ENCODE measurements around the gene NKD1.
"Not testable (repeated sequence)": the region's sequence is repeated elsewhere in the genome, so short reads cannot be mapped to it uniquely, and the experiment has no call there.

Gene NKD1

GRCh38 chr16:50520451-50521245 lies 27.5 kb upstream of the NKD1 start:
- DNase-seq: no peak

- DNase-seq: no peak
Observed at GRCh38 chr16:50521246-50521900, 26.8 kb upstream of the NKD1 start.

- no peak for DNase-seq
Observed at GRCh38 chr16:50522324-50522723, 25.9 kb upstream of the NKD1 start.

DNA sequence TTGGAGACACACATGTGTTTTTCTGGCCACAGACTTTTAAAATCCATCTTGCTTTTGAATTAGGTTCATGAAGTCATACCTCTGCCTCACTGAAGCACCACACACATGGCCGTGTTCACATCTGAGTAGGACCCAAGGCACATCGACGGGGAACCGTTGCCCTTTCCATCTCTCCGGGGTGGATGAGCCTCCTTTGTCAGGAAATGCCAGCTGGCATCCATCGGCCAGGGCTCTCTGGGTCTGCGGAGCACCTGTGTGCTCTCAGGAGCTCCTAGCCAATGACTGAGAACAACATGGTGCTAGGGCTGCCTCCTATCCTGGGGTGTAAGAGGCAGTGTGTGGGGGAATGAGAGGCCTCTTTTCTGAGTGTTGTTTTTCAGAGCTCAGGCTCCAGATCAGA lies 24.5 kb upstream of the NKD1 start:
- DNase-seq: no peak

DNA sequence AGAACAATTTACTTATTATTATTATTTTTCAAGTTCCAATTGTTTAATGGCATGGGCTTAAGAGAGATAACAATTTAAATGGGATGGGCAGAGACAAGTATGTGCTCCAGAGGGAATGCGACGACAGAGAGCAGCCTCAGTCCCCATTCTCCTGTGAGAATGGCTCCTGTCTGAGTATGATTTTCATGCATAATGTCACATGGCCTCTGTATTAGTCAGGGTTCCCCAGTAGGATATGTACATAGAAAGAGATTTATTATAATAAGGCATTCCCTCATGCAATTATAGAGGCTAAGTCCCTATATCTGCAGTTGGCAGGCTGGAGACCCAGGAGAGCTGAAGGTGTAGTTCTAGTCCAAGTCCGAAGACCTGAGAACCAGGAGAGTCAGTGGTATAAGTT lies 22.9 kb upstream of the NKD1 start:
- no peak for DNase-seq

GRCh38 chr16:50525716-50526115 lies 22.5 kb upstream of the NKD1 start:
- DNase-seq: no peak

DNA sequence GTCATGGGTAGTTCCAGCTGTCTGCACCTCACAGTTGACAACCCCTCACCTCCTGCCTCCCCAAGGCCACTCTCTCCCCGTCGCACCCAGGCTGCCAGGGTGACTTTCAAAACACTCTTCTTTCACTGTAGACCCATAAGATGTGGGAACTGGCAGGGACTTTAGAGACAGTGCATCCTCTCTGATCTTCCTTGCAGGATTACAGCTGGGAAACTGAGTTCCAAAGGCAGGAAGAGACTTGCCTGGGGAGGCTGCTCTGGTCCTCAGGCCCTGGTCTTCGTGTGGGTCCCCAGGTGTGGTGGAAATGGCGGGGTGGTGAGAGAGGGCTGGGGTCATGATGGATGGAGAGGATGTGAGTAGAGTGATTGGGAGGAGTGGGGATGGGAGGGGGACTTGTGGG lies 21.9 kb upstream of the NKD1 start:
- DNase-seq: no peak

GRCh38 chr16:50526796-50527195 lies 21.4 kb upstream of the NKD1 start:
- no peak for DNase-seq

DNA sequence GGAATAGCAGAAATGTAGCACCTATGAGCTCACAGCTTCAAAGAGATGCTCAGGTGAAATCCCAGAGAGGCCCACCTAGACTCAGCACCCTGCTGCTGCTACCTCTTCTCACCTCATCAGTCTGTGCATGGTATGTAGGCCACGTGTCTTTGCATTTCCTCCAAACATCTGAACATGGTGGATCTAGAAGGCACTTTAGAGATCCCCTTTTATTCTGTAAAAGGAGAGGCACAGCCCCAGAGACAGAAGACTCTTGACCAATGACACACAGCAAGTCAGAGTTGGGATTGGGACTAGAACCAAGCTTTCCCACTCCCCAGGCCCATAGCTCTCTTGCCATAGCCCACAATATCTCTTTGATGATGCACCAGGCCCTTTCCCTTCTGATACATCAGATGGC lies 19.4 kb upstream of the NKD1 start:
- DNase-seq: no peak

DNA sequence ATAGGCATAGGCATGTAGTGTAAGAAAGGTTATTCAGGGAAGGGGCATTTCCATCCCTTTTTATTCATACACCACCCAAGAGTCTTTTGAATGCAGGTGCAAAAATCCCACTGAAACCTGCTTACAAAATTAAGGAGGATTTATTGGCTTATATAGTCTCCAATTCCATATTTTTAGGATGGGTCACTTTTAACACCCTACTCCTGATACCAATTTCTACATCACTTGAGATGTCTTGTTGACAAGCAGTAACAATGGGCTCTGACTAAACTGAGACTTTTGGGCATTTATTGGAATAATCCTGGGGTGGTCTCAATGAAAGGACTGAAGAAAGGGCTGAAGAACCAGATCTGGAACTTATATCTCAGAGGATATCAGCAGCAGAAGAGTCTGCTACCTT lies 18.9 kb upstream of the NKD1 start:
- no peak for DNase-seq

DNA sequence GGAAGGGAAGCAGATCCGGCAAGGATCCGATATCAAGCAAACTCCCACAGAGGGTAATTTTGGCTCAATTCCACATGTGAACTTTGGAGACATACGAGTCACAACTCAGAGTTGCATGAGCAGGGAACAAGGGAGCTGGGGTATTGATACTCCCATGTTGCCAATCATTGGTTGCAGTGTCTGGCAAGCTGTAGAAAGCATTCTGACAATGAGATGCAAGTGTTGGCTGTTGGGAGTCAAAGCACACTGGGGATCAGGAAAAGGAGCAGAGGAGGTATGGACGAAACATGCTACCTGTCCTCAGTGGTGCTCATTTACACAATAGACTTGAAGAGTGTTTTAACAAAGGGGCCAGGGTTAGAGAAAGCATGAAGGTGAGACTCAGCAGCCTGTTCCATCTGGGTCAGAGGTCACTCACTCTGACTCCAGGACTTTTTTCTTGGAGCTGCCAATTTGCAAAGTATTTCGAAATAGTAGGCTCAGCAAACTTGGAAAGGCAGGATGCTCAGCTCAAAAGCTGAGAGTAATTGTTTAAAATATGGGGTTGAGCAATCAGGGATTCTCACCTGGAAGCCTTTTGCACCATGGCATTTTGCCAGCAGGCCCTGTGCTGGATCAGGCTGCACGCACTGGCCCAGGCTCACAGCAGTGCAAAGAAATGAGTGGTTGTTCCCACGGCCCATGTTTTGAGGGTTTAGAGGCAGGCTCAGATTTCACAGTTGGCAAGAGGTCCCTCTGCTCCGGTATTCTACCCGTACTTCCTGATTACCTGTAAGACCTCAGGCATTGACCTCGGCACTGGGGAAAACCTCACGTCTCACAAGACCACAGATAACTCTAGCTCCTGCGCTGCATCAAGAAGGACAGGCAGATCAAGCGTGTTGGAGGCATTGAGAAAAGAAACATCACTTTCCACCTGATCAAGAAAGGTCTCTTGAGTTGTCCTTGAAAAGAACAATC lies 17.6 kb upstream of the NKD1 start:
- no peak for DNase-seq

- DNase-seq: no peak
Observed at GRCh38 chr16:50531359-50531758, 16.8 kb upstream of the NKD1 start.

- no peak for DNase-seq
Observed at GRCh38 chr16:50531901-50532300, 16.3 kb upstream of the NKD1 start.

DNA sequence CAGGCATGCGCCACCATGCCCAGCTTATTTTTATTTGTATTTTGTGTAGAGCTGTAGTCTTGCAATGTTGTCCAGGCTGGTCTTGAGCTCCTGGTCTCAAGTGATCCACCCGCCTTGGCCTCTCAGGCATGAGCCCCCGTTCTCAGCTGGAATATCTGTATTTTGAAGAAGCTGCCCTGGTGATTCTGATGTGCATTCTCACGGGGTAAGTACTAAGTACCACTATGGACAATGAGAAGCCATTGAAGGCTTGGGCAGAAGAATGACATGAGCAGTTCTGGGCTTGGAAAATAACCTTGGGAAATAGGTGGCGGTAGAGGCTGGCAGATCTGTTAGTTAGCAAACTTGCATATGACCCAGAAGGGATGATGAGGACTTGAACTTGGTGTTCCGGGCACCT lies 15.6 kb upstream of the NKD1 start:
- DNase-seq: no peak

GRCh38 chr16:50533317-50533716 lies 14.9 kb upstream of the NKD1 start:
- no peak for DNase-seq

DNA sequence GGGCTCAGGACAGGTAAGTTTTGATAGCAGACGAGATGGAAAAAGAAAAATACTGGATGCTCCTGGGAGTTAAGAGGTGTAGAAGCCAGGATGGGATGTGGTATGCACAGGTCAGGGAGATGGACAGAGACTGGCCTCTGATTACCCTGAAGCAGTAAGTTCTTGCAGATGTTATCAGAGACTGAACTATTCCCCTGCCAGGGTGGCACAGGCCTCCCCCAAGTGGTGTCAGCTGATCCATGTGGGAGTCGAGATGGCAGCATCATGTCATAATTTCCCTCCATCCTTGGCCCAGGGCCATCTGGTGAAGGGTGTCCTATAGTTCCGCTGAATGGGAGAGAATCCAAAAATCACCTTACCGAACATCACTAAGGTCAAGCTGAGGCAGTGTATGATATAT lies 14.1 kb upstream of the NKD1 start:
- DNase-seq: no peak

DNA sequence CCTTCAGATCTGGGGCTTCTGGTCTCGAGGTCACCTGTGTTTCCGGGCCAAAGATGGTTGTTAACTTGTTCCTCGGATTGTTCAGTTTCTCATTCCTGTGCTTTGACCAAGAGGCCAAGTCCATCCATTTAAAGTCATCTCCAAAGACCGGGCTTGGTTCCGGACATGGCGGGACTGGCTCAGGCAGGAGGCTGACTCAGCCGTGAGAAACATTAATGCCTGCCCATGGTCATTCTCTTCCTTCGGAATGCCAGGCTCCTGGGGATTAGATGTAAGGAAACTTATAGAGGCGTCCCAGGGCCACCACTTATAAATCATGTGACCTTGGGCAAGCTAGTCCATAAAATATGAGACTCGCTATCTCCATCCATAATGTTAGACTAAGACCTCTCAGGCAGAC lies 13.6 kb upstream of the NKD1 start:
- no peak for DNase-seq

DNA sequence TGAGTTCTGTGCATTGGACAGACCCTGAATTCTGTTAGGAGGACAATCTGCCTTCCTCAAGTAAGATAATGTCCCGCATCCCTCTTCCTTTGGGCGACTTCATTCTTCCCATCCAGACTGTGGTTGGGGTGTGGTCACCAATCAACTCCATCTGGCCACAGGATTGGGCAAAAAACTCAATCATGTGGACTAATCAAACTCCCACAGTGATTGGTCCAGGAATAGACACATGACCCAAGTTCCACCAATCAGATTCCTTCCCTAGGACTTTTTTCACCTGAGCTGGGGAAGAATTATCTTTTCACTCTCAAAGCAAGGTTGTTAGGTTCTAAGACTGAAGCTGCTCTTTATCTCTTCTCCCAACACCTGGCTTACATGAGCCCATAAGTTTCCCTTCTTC lies 13.2 kb upstream of the NKD1 start:
- no peak for DNase-seq

DNA sequence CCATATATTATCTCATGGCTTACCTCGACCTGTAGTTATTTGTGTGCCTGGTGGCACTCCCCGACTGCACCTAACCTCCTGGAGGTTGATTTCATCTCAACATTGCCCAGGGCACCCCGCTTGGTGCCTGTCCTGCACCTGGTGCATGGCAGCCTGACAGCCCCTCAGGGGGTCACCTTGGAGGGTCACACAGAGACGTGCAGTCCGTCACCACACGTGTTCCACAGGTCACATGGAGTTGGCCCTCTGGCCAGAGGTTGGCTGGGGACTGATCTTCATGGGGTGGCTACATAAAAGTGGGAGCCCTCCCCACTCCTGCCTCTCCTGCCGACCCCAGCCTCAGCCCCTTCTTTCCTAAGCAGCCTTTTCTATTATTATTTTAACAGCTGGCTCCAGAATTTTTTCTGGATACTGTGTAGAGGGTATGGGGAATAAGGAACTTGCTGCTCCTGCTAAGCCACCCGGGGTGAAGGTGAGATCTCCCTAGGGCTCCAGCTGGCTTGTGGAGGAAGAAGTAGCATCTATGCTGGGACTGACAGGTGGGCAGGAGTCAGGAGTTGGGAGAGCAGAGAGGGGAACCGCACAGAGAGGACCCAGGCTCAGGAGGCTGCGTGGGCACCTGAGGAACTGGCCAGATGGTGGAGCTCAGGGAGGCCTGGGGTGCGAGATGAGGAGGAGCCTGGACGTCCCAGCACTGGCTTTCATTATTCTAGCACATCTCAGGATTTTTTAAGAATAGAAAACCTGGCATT lies 12.5 kb upstream of the NKD1 start:
- no peak for DNase-seq

DNA sequence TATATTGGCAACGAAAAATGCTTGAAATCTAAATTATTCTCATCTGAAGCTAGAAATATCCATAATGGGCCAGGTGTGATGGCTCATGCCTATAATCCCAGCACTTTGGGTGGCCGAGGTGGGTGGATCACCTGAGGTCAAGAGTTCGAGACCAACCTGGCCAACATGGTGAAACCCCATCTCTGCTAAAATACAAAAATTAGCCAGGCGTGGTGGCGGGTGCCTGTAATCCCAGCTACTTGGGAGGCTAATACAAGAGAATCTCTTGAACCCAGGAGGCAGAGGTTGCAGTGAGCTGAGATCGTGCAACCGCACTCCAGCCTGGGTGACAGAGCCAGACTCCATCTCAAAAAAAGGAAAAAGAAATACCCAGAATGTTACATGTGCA lies 11.9 kb upstream of the NKD1 start:
- DNase-seq: not testable (repeated sequence)

GRCh38 chr16:50537533-50538290 lies 10.5 kb upstream of the NKD1 start:
- no peak for DNase-seq

All from inflammatory macrophage (primary cell).